ENCODE data around the gene CAP1. TPM values are rescaled to one million over a fixed set of nuclear protein-coding genes. Genes with fewer than 3 reads are reported as not detected.
A peak's percentile ranks its signal among the peaks of the same experiment; 100 is the strongest.

CAP1 gene
- total and polyA plus RNA-seq, 2 of the 13 experiments (the other 11 are each of a cell fraction or from before 2014, with no cell fraction given), result 174 to 195 TPM

DNA sequence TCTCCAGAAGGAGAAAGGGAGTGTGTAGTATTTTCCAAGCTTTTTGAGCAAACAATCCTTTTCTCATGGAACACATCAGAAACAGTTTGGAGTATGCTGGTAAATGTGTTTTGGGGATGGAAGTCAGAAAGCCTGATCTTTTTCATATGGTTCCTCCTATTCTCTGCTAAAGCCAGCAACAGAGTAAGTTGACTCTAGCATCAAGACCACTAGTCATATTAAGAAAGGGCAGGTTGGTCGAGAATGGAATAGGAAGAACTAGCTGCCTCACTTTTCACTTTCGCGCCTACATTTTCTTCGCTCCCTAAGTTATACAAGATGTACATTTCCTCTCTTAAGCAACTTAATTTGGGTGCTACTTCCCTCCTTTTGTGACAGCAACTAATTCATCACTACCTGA, 32.5 kb downstream of the CAP1 start:
- in situ Hi-C loops (cut with HindIII; ENCODE audit: extremely low pct_ligation_motif_present, low pct_unique_long_range_greater_than_20kb) (no loop called here), intact Hi-C loops (cut with micrococcal nuclease; ENCODE audit: unreplicated experiment) (no loop called here)
- Histone ChIP-seq H3K4me2 (ENCODE audit: low read depth, low read length) (no peak overlapping the region), H3K27me3 (ENCODE audit: control insufficient read depth in 1 of 2, insufficient read depth in 2 of 2, low read length in 2 of 2) (no peaks in the 10 kb centered on the region), H3K4me3 (replicated peaks in 1 of 3; ENCODE audit: insufficient read depth in 1 of 3, low read depth in 2 of 3, low read length in 3 of 3) (no peak overlapping the region), H3K36me3 (replicated peaks in 1 of 2; ENCODE audit: control insufficient read depth in 1 of 2, insufficient read depth in 2 of 2, low read length in 2 of 2) (peaks cover 24 to 81% of the 10 kb centered on the region in 2 experiments), H3K79me2 (ENCODE audit: insufficient read depth, low read length) (no peaks in the 10 kb centered on the region), H4K20me1 (ENCODE audit: insufficient read depth, low read length) (no peaks in the 10 kb centered on the region), H2AFZ (ENCODE audit: low read length) (no peak overlapping the region), H3K9ac (ENCODE audit: insufficient read depth, low read depth, low read length) (no peak overlapping the region), H3K4me1 (ENCODE audit: insufficient read depth, low read length) (no peaks in the 10 kb centered on the region), H3K27ac (ENCODE audit: extremely low read length, insufficient read depth, low read length) (no peak overlapping the region), H3K9me3 (ENCODE audit: low read length) (no peaks in the 10 kb centered on the region)
- ATAC-seq (no peak), FAIRE-seq (no peak), DNase-seq (ENCODE audit: low spot score) (no peak)
- ChIA-PET POLR2A (no interaction called here), CTCF (ENCODE audit: low intra/inter-chr PET ratio, low total read pairs) (no interaction called here)
- TSS peak; percentile 71 for BruUV-seq (replicated peaks)
- 94% methylated on average over 4 of the region's 4 CpGs for WGBS (ENCODE audit: low lambda C conversion rate)
- TF ChIP-seq HDAC1 (CRISPR knock-in tag; IDR thresholded peaks at IDR 0.05), result no peak
- TF ChIP-seq, protein P1, sequence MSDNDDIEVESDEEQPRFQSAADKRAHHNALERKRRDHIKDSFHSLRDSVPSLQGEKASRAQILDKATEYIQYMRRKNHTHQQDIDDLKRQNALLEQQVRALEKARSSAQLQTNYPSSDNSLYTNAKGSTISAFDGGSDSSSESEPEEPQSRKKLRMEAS (IDR thresholded peaks at IDR 0.05), result no peak
- TF ChIP-seq ZNF761 (CRISPR knock-in tag; conservative IDR thresholded peaks at IDR 0.05), result no peak
- no peak for TF ChIP-seq RBM39 (IDR thresholded peaks at IDR 0.05; ENCODE audit: low read depth, low read length, poor library complexity, severe bottlenecking)
- no peak for TF ChIP-seq IKZF4 (CRISPR knock-in tag; IDR thresholded peaks at IDR 0.05; ENCODE audit: borderline replicate concordance, low read depth, not compliant biosample characterization)
- no peak for TF ChIP-seq ISX (CRISPR knock-in tag; conservative IDR thresholded peaks at IDR 0.05)
- TF ChIP-seq ZNF260 (CRISPR knock-in tag; IDR thresholded peaks at IDR 0.05; ENCODE audit: borderline replicate concordance, low read depth), result no peak
- TF ChIP-seq ZFP82 (CRISPR knock-in tag; IDR thresholded peaks at IDR 0.05; ENCODE audit: borderline replicate concordance), result no peak
- TF ChIP-seq ZNF225 (CRISPR knock-in tag; IDR thresholded peaks at IDR 0.05), result no peak
- no peak for TF ChIP-seq ZNF564 (CRISPR knock-in tag; IDR thresholded peaks at IDR 0.05)
- TF ChIP-seq PLRG1 (conservative IDR thresholded peaks at IDR 0.05), result no peak
- no peak for TF ChIP-seq NR2C2 (CRISPR knock-in tag; IDR thresholded peaks at IDR 0.05; ENCODE audit: borderline replicate concordance)
